ENCODE measurements around the gene LACTBL1.
"Not testable (repeated sequence)": the region's sequence is repeated elsewhere in the genome, so short reads cannot be mapped to it uniquely, and the experiment has no call there.

Gene LACTBL1

DNA sequence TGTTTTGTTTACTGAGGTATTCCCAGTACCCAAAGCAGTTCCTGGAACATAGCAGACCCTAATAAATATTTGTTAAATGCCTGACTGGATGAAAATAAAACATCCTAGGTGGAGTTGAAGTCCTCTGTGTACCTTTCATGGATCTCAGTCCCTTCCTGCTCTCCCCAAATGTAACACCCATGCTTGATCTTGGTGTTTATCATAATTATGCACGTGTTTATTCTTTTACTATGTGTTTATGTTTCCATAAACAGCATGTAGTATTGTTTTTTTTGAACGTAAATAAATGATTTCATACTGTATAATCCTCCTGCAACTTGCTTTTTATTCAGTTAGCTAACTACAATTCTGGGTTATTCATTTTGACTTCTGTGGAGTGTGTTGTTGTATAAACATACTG is 4.8 kb downstream of the LACTBL1 start:
- Mint-ChIP-seq H3K27ac (no peak overlapping the region), H3K9me3 (peaks cover 7% of the 10 kb centered on the region), H3K27me3 (peaks cover 60% of the 10 kb centered on the region)

DNA sequence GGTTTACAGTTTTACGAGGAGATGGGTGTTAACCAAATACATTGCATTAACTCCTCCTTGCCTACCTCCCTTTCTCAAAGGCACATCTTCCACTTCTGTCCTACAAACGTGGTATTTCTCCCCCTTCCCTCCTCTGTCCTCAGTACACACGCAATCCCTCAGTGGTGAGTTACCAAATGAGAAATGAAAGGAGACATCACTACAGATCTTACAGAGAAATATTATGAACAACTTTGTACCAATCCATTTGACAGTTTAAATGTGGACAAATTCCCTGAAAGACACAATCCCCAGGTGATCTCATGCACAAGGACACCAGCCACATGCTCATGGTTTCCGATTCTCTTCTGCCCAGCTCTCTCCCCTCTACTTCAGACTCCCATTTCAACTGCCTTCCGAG is 6.4 kb downstream of the LACTBL1 start:
- Mint-ChIP-seq H3K4me3 (no peak overlapping the region), H3K27me3 (peaks cover 46% of the 10 kb centered on the region), H3K27ac (no peak overlapping the region), H3K9me3 (peaks cover 7% of the 10 kb centered on the region), H3K36me3 (no peaks in the 10 kb centered on the region), H3K4me1 (no peaks in the 10 kb centered on the region)
- DNase-seq = no peak
- CTCF ChIA-PET = interaction anchor here (0.6 to 4.0 kb wide), 2 partner anchors 218 to 287 kb away, joined by 3 to 14 read pairs; no protein-coding TSS in a partner anchor

More for the DNA sequence above, 4.8 kb downstream of the LACTBL1 start:
- no peaks in the 10 kb centered on the region for H3K36me3 Mint-ChIP-seq
- H3K4me1 Mint-ChIP-seq = no peaks in the 10 kb centered on the region
- no peak overlapping the region for H3K4me3 Mint-ChIP-seq
- DNase-seq = no peak
- CTCF ChIA-PET = no interaction called here

GRCh38 chr1:22963044-22963677 is 9.5 kb downstream of the LACTBL1 start:
- CTCF ChIA-PET = interaction anchor here (1.2 to 4.0 kb wide), 5 partner anchors 10 to 258 kb away, joined by 3 to 14 read pairs (median 8); partner anchors contain the start of gene LACTBL1

DNA sequence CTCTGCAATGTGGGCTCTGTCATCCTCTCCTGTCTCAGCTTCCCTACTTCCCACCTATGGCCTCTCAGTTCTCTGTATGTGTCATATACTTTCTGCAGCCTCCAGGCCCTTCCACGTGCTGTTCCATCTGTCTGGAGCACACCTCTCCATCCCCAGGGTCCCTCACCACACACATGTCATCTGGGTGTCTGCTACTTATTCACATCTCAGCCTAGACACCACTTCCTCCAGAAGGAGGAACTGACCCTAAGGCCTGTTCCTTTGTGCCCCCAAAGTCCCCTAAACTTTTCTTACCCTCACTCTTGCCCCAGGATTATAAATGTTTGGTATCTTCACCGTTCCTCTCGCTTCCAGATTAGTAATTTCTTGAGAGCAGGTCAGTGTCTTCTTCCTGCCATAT is 10.1 kb downstream of the LACTBL1 start:
- peaks cover 7% of the 10 kb centered on the region for H3K9me3 Mint-ChIP-seq
- no peak for DNase-seq
- no peak overlapping the region for H3K4me3 Mint-ChIP-seq
- peaks cover 26% of the 10 kb centered on the region for H3K27me3 Mint-ChIP-seq
- H3K4me1 Mint-ChIP-seq = no peaks in the 10 kb centered on the region
- no peak overlapping the region for H3K27ac Mint-ChIP-seq
- CTCF ChIA-PET = interaction anchor here (1.4 to 2.7 kb wide), 2 partner anchors 101 to 258 kb away, joined by 4 to 14 read pairs; no protein-coding TSS in a partner anchor
- no peaks in the 10 kb centered on the region for H3K36me3 Mint-ChIP-seq

More at GRCh38 chr1:22963044-22963677, 9.5 kb downstream of the LACTBL1 start:
- DNase-seq = no peak
- H3K27ac Mint-ChIP-seq = no peak overlapping the region
- peaks cover 7% of the 10 kb centered on the region for H3K9me3 Mint-ChIP-seq
- H3K36me3 Mint-ChIP-seq = no peaks in the 10 kb centered on the region
- peaks cover 26% of the 10 kb centered on the region for H3K27me3 Mint-ChIP-seq
- no peak overlapping the region for H3K4me3 Mint-ChIP-seq
- H3K4me1 Mint-ChIP-seq = no peaks in the 10 kb centered on the region

- no peaks in the 10 kb centered on the region for H3K4me1 Mint-ChIP-seq
- H3K27me3 Mint-ChIP-seq = peaks cover 26% of the 10 kb centered on the region
- no peaks in the 10 kb centered on the region for H3K36me3 Mint-ChIP-seq
- H3K4me3 Mint-ChIP-seq = no peak overlapping the region
- H3K27ac Mint-ChIP-seq = no peak overlapping the region
- no peaks in the 10 kb centered on the region for H3K9me3 Mint-ChIP-seq
- CTCF ChIA-PET = no interaction called here
- no peak for DNase-seq
These were observed 12.9 kb downstream of the LACTBL1 start for GRCh38 chr1:22959545-22960360.

GRCh38 chr1:22958556-22958955 is 14.1 kb downstream of the LACTBL1 start:
- H3K4me3 Mint-ChIP-seq = no peak overlapping the region
- CTCF ChIA-PET = no interaction called here
- H3K27me3 Mint-ChIP-seq = peaks cover 29% of the 10 kb centered on the region
- no peak overlapping the region for H3K27ac Mint-ChIP-seq
- H3K4me1 Mint-ChIP-seq = no peaks in the 10 kb centered on the region
- no peak for DNase-seq
- H3K36me3 Mint-ChIP-seq = no peaks in the 10 kb centered on the region
- H3K9me3 Mint-ChIP-seq = no peaks in the 10 kb centered on the region

- Mint-ChIP-seq H3K4me1 (no peaks in the 10 kb centered on the region), H3K9me3 (no peaks in the 10 kb centered on the region), H3K27ac (no peak overlapping the region), H3K4me3 (no peak overlapping the region), H3K36me3 (no peaks in the 10 kb centered on the region), H3K27me3 (peaks cover 42% of the 10 kb centered on the region)
- CTCF ChIA-PET = interaction anchor here (1.3 kb wide), 1 partner anchor 8 kb away, joined by 3 read pairs; no protein-coding TSS in a partner anchor
- DNase-seq = no peak
These were observed 15.6 kb downstream of the LACTBL1 start for GRCh38 chr1:22957066-22957465.

DNA sequence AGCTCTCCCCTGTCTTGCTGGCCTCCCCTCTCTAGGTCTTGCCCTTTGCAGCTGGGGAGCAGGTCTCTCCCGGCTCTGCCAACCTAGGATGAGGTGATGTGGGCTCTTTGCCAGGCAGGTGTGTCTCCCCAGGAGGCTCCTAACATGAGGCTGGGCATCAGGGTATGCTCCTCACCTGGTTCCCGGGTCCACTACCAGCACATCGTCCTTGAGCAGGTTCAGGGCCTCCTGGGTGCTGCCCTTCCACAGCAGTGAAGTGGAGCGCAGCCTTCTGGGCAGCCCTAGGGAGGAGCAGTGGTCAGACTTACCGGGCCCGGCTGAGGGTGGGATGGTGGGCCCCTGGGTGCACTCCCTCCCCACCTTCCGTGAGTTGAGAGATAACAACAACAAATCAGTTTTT is 17.5 kb downstream of the LACTBL1 start:
- no peaks in the 10 kb centered on the region for H3K36me3 Mint-ChIP-seq
- CTCF ChIA-PET = no interaction called here
- DNase-seq = no peak
- H3K27me3 Mint-ChIP-seq = peaks cover 55% of the 10 kb centered on the region
- no peaks in the 10 kb centered on the region for H3K4me1 Mint-ChIP-seq
- H3K27ac Mint-ChIP-seq = no peak overlapping the region
- H3K4me3 Mint-ChIP-seq = no peak overlapping the region
- H3K9me3 Mint-ChIP-seq = no peaks in the 10 kb centered on the region

DNA sequence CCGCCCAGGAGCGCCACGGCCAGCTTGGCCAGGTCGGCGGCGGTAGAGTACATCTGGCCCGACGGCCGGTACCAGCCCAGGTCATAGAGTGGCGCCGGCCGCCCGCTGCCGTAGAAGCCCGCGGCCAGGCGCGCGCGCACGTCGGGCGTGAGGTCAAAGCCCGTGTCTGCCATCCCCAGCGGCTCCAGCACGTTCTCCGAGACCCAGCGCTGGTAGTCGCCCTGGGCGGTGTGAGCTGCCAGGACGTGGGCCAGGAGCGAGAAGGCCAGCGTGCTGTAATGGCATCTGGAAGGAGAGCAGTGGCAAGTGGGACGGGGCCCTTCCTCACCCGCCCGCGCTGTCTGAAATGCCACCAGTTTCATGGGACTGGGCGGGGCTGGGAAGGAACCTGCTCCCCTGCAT is 18.9 kb downstream of the LACTBL1 start:
- Mint-ChIP-seq H3K27ac (no peak overlapping the region), H3K27me3 (peaks cover 60% of the 10 kb centered on the region), H3K4me1 (no peaks in the 10 kb centered on the region), H3K9me3 (no peaks in the 10 kb centered on the region), H3K36me3 (no peaks in the 10 kb centered on the region), H3K4me3 (no peak overlapping the region)
- CTCF ChIA-PET = no interaction called here
- no peak for DNase-seq

DNA sequence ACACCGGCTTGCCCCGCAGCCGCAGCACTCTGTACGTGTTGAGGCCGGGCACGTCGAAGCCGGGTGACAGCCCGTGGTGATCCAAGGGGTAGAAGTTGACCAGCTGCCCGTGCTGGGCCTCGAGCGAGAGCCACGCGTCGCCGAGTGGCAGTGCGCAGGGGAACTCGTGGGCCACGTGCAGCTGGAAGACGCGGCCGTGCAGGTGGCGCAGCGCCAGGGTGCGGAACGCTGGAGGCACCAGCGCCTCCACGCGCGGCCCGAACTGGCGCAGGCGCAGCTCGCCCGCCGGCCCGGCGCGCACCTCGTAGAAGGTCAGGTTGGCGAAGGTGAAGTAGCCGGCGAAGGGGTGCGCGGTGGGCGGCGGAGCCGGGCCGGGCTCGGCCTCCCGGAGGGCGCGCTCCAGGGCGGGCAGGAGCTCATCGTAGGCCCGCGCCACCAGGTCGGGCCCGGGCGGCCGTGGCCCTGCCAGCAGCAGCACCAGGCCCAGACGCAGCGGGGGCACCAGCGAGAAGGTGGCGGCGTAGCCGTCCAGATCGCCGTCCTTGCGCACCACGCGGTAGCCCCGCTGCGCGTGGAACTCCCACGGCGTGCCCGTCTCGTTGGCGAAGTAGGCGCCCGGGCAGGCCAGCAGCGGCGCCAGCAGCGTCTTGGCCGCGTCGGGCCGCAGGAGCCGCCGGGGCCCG is 19.5 kb downstream of the LACTBL1 start:
- H3K27me3 Mint-ChIP-seq = peaks cover 61% of the 10 kb centered on the region
- no peak overlapping the region for H3K27ac Mint-ChIP-seq
- H3K9me3 Mint-ChIP-seq = no peaks in the 10 kb centered on the region
- H3K4me1 Mint-ChIP-seq = no peaks in the 10 kb centered on the region
- H3K4me3 Mint-ChIP-seq = no peak overlapping the region
- CTCF ChIA-PET = no interaction called here
- no peaks in the 10 kb centered on the region for H3K36me3 Mint-ChIP-seq
- DNase-seq = no peak

DNA sequence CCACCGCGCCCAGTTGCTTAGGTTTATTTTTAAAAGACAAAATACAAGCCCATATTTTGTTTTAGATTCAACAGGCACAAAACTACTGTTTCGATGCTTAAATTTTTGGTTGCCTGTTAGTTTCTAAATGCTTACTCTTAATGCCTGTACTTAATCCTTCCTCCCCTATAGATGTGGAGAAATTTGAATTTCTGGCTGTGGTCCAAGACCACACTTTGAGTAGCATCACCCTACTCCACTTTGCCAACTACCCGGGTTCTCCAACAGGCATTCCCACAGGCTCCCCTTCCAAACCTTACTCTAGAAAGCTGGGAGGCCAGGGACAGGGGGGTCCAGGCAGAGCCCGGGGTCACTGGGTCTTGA is 20.0 kb downstream of the LACTBL1 start:
- CTCF ChIA-PET = no interaction called here
- Mint-ChIP-seq H3K27me3 (peaks cover 66% of the 10 kb centered on the region), H3K4me3 (no peak overlapping the region), H3K4me1 (no peaks in the 10 kb centered on the region), H3K9me3 (no peaks in the 10 kb centered on the region), H3K27ac (no peak overlapping the region), H3K36me3 (no peaks in the 10 kb centered on the region)
- no peak for DNase-seq

DNA sequence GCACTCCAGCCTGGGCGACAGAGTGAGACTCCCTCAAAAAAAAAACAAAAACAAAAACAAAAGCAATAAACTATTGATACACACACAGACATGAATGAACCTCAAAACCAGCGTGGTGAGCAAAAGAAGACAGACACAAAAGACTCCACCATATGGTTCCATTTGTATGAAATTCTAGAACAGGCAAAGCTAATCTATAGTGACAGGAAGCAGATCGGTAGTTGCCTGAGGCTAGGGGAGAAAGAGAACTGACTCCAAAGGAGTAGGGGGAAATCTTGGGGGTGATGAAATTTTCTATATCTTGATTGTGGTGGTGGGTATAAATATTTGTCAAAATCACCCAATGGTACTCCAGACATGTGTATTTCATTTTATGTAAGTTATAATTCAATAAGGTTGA is 20.9 kb downstream of the LACTBL1 start:
- CTCF ChIA-PET = interaction anchor here (0.6 to 1.1 kb wide), 2 partner anchors 12 to 612 kb away, joined by 3 to 4 read pairs; no protein-coding TSS in a partner anchor
- no peak overlapping the region for H3K27ac Mint-ChIP-seq
- no peaks in the 10 kb centered on the region for H3K4me1 Mint-ChIP-seq
- H3K36me3 Mint-ChIP-seq = no peaks in the 10 kb centered on the region
- no peak for DNase-seq
- peaks cover 68% of the 10 kb centered on the region for H3K27me3 Mint-ChIP-seq
- no peak overlapping the region for H3K4me3 Mint-ChIP-seq
- no peaks in the 10 kb centered on the region for H3K9me3 Mint-ChIP-seq

GRCh38 chr1:22949822-22950331 is 22.8 kb downstream of the LACTBL1 start:
- H3K4me1 Mint-ChIP-seq = no peaks in the 10 kb centered on the region
- no peak overlapping the region for H3K27ac Mint-ChIP-seq
- H3K9me3 Mint-ChIP-seq = no peaks in the 10 kb centered on the region
- DNase-seq = no peak
- H3K36me3 Mint-ChIP-seq = no peaks in the 10 kb centered on the region
- CTCF ChIA-PET = interaction anchor here (0.6 kb wide), 1 partner anchor 52 kb away, joined by 3 read pairs; no protein-coding TSS in a partner anchor
- H3K4me3 Mint-ChIP-seq = no peak overlapping the region
- peaks cover 56% of the 10 kb centered on the region for H3K27me3 Mint-ChIP-seq

DNA sequence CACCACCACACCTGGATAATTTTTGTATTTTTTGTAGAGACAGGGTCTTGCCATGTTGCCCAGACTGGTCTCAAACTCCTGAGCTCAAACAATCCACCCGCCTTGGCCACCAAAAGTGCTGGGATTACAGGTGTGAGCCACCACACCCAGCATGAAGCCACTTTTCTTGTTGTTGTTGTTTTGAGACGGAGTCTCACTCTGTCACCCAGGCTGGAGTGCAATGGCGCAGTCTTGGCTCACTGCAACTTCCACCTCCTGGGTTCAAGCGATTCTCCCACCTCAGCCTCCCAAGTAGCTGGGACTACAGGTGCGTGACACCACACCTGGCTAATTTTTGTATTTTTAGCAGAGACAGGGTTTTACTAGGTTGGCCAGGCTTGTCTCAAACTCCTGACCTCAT is 27.5 kb downstream of the LACTBL1 start:
- H3K9me3 Mint-ChIP-seq = peaks cover 10% of the 10 kb centered on the region
- CTCF ChIA-PET = interaction anchor here (0.5 kb wide), 1 partner anchor 687 kb away, joined by 3 read pairs; no protein-coding TSS in a partner anchor
- H3K4me1 Mint-ChIP-seq, H3K4me3 Mint-ChIP-seq, DNase-seq, H3K36me3 Mint-ChIP-seq, H3K27ac Mint-ChIP-seq: not testable (repeated sequence)
- H3K27me3 Mint-ChIP-seq = peaks cover 29% of the 10 kb centered on the region

Data from activated naive CD4-positive, alpha-beta T cell treated with anti-CD3 and anti-CD28 coated beads, Interleukin-2, amount 10 ng/mL, durations not matched to agents 7 days and 5 days (primary cell).